Kidney (tissue), 14 donors: ENCODE measurements around the gene TCF23. TPM values are rescaled to one million over a fixed set of nuclear protein-coding genes. Genes with fewer than 3 reads are reported as not detected.

Experiments used
- DNase-seq, 5 donors: peaks; one replicate each; pipeline ENCODE4 v3.0.0-alpha.2; 2013 to 2020
- FAIRE-seq: peaks from 2 replicates; lab custom pipeline; 2012; peaks lifted over from hg19 to GRCh38; lab: Jason Lieb, UNC
- H3K27ac ChIP-seq, 2 donors: one replicate each; pipeline ENCODE4 v1.7.0; 2013; ENCODE audit warnings: low read depth in 2 of 2, low read length in 2 of 2, inconsistent platforms in 1 of 2
- H3K27me3 ChIP-seq: one replicate; pipeline ENCODE4 v1.7.1; 2013; ENCODE audit warnings: low read length, inconsistent platforms; ENCODE audit not compliant: control insufficient read depth, insufficient read depth
- H3K36me3 ChIP-seq, 3 donors: one replicate each; pipeline versions ENCODE4 v1.7.0 to v1.7.1; 2013; ENCODE audit warnings: low read length in 3 of 3, control low read depth in 1 of 3, inconsistent platforms in 1 of 3; ENCODE audit not compliant: insufficient read depth in 3 of 3, control insufficient read depth in 2 of 3
- H3K4me1 ChIP-seq, 3 donors: one replicate each; pipeline versions ENCODE4 v1.7.0 to v1.7.1; 2013; ENCODE audit warnings: low read length in 3 of 3, inconsistent platforms in 1 of 3, low read depth in 1 of 3; ENCODE audit not compliant: control insufficient read depth in 2 of 3, insufficient read depth in 2 of 3
- H3K4me3 ChIP-seq, 3 donors: one replicate each; pipeline versions ENCODE4 v1.7.0 to v1.8.1; 2013; ENCODE audit warnings: low read length in 3 of 3, control low read depth in 1 of 3, inconsistent platforms in 1 of 3
- H3K9ac ChIP-seq, 3 donors: one replicate each; pipeline versions ENCODE4 v1.7.0 to v1.7.1; 2013; ENCODE audit warnings: low read length in 3 of 3, control low read depth in 1 of 3, inconsistent platforms in 1 of 3
- H3K9me3 ChIP-seq, 3 donors: one replicate each; pipeline versions ENCODE4 v1.7.0 to v1.7.1; 2013; ENCODE audit warnings: low read length in 3 of 3, control low read depth in 1 of 3, inconsistent platforms in 1 of 3; ENCODE audit not compliant: control insufficient read depth in 2 of 3, insufficient read depth in 1 of 3
- CTCF ChIP-seq: IDR thresholded peaks from 3 replicates; pipeline ENCODE4 v1.5.1; 2012; ENCODE audit warnings: mild to moderate bottlenecking, moderate library complexity, borderline replicate concordance; ENCODE audit not compliant: insufficient read depth; ENCODE audit errors: extremely low read depth
- intact Hi-C: fragments of 100-400 bp; cut with DNase I; formaldehyde crosslinking; loops from one replicate; pipeline ENCODE4 v1.11.1; 2022
- polyA plus RNA-seq: library from polyadenylated mRNA; stranded (reverse); fragments of 350-450 nt; fragmentation: Illumina TruSeq; extraction: RNeasy Lipid Tissue Mini Kit (QIAGEN cat#74804); gene quantifications from one replicate; pipeline ENCODE4 v1.2.3, GENCODE V29; 2014; ENCODE audit warnings: low read depth, low replicate concordance; ENCODE audit not compliant: insufficient read depth
- total RNA-seq: library from RNA; stranded (reverse); fragmentation: NEBNext Ultra II Directional; extraction: Animal tissue kit (Norgen Biotek cat#: 25700); gene quantifications from one replicate; pipeline ENCODE4 v1.2.1, GENCODE V29; 2021
- donor health status: control.
- donor health status: control.
- donor health status: control.
- donor health status: control.
- donor health status: control.
- donor health status: DM: yes; HTN: yes; CAD: no.
- donor health status: Normal renal cell carcinoma (clear cell type).

TCF23 gene
- total and polyA plus RNA-seq, 2 donors from 2014 or later: 0.38 TPM; not detected in 1

- no peak overlapping the region for H3K4me3 ChIP-seq
- no peaks in the 10 kb centered on the region for H3K27me3 ChIP-seq
- peak in 1 of 5 donors; percentile 51 for DNase-seq
- intact Hi-C loops: no loop called here
- no peak for FAIRE-seq
- peaks cover 0 to 13% (median 7%) of the 10 kb centered on the region in 3 donors for H3K4me1 ChIP-seq
- no peak overlapping the region for H3K9ac ChIP-seq
- no peaks in the 10 kb centered on the region for H3K9me3 ChIP-seq
- H3K27ac ChIP-seq: no peak overlapping the region
- TF ChIP-seq CTCF: no peak
- peaks cover 2 to 13% (median 6%) of the 10 kb centered on the region in 3 donors for H3K36me3 ChIP-seq
Measured at GRCh38 chr2:27128668-27129571, 19.9 kb upstream of the TCF23 start.

- intact Hi-C loops: no loop called here
Measured at GRCh38 chr2:27130396-27130795, 18.4 kb upstream of the TCF23 start.

GRCh38 chr2:27131429-27131828 lies 17.4 kb upstream of the TCF23 start:
- Histone ChIP-seq H3K36me3 (peaks cover 2 to 13% (median 6%) of the 10 kb centered on the region in 3 donors), H3K4me3 (no peak overlapping the region), H3K9ac (no peak overlapping the region), H3K27me3 (no peaks in the 10 kb centered on the region), H3K4me1 (peaks cover 0 to 11% (median 7%) of the 10 kb centered on the region in 3 donors), H3K27ac (no peak overlapping the region), H3K9me3 (no peaks in the 10 kb centered on the region)
- TF ChIP-seq CTCF: no peak
- intact Hi-C loops: no loop called here
- DNase-seq (peak in 1 of 5 donors; percentile 47), FAIRE-seq (no peak)

More at GRCh38 chr2:27130396-27130795, 18.4 kb upstream of the TCF23 start:
- Histone ChIP-seq H3K36me3 (peaks cover 2 to 13% (median 6%) of the 10 kb centered on the region in 3 donors), H3K4me3 (no peak overlapping the region), H3K27ac (no peak overlapping the region), H3K4me1 (peaks cover 0 to 11% (median 7%) of the 10 kb centered on the region in 3 donors), H3K9ac (no peak overlapping the region), H3K27me3 (no peaks in the 10 kb centered on the region), H3K9me3 (no peaks in the 10 kb centered on the region)
- no peak for FAIRE-seq
- DNase-seq: peak in 1 of 5 donors; percentile 51
- TF ChIP-seq CTCF: no peak
